Stimulated activated naive CD8-positive, alpha-beta T cell treated with anti-CD3 and anti-CD28 coated beads, Interleukin-15, Interleukin-2, amounts not matched to agents 100 U/mL and 50 U/mL, for 24 hours (primary cell): Measurements from ENCODE around the gene FAM107A.
"Not testable (repeated sequence)": the region's sequence is repeated elsewhere in the genome, so short reads cannot be mapped to it uniquely, and the experiment has no call there.

ENCODE experiments used
- ATAC-seq: fragments of 150-1000 bp; cut with Tn5 transposase; one replicate; pipeline ENCODE4 v1.10.0; 2021
- DNase-seq: peaks from one replicate; pipeline ENCODE4 v3.0.0; 2021

The FAM107A gene

GRCh38 chr3:58536501-58537411 lies 40.4 kb downstream of the FAM107A start, which contains the start of gene ACOX2:
ACOX2 (minus strand) TSS chr3:58537190; CDS start chr3:58535106, 2,084 bp downstream.
- DNase-seq (no peak), ATAC-seq (no peak)

DNA sequence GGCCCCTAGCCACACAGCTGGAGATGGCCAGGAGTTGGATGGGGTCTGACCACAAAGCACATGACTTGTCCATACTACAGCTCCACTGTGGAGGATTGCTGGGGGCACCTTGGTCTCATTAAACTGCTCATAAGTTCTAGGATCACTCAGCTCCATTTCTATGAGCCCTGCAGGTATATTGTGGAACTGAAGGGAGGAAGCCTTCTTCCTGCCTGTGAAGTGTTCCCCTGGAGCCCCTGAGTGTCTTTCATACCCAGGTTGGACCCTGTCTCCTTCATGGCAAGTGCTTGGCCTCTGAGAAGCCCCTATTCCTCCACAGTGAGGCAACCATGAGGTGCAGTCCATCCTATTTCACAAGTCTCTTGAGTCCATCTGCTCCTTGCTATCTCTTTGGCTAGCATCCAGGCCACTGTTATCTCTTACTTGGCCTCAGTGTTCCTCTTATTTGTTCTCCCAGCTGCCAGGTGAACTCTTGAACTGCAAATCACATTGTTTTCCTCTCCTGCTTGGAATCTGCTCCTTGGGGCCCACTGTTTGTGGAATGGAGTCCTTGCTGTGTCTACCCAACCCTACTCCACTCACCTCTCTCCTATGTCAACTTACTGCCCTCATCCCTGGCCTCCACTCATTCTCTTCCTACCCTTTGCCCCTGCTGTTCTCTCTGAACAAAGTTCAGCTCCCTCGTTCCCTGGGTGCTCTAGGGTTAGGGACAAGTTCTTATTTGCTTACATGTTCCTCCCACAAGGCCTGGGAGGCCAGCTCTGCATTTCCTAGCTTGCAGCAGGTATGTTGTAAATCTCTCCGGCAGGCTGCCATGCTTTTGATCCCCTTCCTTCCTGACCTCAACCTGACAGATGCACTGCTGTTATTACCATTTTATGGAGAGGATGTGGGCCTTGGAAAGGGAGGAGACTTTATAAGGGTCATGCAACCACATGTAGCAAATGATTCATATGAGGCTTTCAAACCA lies 41.4 kb downstream of the FAM107A start:
- no peak for DNase-seq
- ATAC-seq, result no peak

DNA sequence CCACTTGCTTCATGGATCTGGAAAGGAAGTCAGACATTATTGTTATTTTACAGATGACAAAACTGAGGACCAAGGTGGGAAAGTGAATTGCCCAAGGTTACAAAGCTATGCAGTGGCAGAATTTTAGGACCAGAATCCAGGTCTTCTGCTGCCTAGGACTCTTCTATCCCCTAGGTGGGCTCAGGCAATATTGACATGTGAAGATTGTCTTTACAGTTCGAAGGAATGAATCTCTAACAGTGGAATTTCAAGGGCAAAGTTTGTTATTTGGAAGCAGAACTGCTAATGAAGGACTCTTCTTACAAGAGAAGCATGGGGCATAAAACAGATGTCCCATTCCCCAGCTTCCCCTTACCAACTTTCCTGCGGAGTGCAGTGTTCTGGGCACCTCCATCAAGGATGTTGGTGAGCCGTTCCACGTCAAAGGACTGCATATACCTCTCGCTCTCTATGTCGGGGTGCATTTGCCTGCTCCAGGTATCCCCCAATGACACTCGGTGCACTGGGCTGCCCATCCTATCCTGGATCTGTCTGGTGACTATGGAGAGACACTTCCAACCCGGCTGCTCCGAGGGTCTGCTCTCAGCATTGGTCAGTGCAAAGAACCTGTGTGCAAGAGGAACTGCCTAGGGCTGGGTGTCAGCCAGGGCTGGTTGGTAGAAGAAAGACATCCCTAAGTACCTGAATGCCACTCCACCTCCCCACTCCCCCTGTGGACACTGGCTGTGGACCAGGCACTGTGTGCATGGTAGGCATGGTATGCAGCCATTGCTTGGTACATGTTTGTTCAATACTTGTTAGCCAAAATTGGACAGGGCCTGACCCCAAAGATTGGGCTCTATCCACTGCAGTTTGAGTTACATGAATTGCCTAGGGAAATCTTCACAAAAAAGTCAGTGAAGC lies 42.3 kb downstream of the FAM107A start:
- no peak for ATAC-seq

GRCh38 chr3:58532794-58533220 lies 44.4 kb downstream of the FAM107A start:
- ATAC-seq (peak; percentile 99), DNase-seq (peak; percentile 84)

More for the DNA sequence above, 42.3 kb downstream of the FAM107A start:
- DNase-seq, result no peak

- DNase-seq, result no peak
- peak; percentile 40 for ATAC-seq
Observed at GRCh38 chr3:58531956-58532355, 45.2 kb downstream of the FAM107A start.

DNA sequence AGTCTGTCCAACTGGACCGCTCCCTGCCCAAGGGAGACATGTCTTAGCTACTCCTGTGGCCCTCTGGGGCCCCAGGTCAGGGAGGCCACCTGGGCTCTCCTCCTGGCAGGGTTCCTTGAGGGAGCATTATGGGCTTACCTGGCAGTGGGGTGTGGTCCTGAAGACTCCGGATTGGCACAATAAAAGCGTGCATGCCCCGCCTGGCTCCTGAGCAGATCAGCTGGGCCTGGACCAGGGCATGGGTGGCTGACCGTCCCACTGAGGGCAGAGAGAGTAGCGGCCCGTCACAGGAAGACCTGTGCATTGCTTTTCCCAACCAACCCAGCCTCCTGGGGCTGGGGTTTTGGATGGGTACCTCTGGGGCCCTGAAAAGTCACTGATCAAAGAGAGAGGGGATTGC lies 45.6 kb downstream of the FAM107A start:
- ATAC-seq (no peak), DNase-seq (no peak)

GRCh38 chr3:58530354-58530865 lies 46.8 kb downstream of the FAM107A start:
- ATAC-seq, result no peak
- no peak for DNase-seq

DNA sequence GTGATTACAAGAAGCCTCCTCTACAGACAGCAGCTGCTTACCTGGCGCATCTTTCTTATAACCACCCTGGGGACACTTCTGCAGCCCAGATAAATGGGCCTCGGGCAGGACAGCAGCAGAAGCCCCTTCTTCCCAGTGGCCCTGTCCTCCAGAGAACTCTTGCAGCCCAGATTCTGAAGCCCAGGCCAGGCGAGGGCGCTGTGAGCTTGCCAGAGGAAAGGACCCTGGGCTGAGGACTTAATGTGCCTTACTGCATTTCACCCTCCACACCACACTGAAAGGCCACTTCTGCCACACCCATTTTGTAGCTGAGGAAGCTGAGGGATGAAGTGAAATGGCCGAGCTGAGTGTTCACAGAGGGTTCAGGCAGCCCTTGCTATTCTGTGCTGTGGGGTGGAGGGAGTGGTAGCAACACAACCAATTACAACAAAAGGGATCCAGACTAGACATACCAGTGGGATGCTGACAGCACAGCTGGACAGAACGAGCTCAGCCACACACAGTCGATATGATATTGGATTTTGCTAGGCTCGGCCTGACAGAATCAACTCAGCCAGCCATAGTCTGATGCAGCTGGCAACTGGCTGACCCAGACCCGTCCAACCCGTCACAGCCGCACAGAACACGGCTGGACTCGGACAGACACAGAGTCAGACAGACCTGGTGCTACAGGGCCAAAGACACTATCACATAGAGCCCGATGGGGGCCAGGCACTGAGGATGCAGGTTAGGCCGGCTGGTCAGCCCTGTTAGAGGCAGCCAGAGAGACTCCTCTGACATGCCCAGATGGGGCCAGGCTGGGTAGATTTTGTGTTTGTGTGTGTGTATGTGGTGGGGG lies 47.5 kb downstream of the FAM107A start:
- ATAC-seq (no peak), DNase-seq (no peak)

DNA sequence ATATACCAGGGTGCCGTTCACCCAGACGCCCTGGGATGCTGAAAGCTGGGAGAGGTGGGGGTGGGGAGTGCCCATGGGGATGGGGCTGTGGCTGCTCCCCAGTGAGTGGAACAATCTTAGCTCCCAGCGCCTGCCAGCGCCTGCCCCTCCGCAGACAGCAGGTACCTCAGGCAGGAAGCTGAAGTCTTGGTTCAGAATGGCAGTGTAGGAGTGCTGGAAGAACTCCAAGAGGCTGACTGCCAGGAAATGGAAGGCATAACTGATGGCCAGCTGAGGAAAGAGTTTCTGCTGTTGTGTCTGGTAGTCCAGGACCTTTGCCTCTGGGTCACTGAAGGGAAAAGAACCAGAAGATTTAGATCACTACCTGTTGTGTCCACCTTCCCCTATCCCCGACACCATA lies 48.6 kb downstream of the FAM107A start:
- ATAC-seq (no peak), DNase-seq (no peak)

- not testable (repeated sequence) for ATAC-seq, DNase-seq
Observed at GRCh38 chr3:58527440-58527839, 49.8 kb downstream of the FAM107A start.

DNA sequence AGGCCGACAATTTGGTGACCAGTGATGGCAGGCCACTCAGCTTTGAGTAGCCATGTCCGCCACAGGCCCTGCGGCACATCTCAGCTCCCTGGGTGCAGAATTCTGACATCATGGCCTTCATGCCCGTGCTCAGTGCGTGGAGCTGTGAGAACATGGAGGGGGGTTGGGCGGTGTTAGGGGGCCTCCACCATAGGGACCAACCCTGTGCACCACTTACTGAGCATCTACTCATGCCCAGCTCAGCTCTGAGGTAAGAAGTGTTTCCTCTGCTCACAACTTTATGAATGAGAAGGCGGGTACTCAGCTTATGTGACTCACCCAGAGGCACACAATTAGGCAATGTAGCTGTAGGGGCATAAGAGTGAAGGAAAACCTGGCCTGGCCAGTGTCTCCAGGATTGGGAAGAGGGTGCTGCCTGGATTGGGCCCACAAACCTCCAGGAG lies 50.7 kb downstream of the FAM107A start:
- no peak for ATAC-seq
- no peak for DNase-seq

DNA sequence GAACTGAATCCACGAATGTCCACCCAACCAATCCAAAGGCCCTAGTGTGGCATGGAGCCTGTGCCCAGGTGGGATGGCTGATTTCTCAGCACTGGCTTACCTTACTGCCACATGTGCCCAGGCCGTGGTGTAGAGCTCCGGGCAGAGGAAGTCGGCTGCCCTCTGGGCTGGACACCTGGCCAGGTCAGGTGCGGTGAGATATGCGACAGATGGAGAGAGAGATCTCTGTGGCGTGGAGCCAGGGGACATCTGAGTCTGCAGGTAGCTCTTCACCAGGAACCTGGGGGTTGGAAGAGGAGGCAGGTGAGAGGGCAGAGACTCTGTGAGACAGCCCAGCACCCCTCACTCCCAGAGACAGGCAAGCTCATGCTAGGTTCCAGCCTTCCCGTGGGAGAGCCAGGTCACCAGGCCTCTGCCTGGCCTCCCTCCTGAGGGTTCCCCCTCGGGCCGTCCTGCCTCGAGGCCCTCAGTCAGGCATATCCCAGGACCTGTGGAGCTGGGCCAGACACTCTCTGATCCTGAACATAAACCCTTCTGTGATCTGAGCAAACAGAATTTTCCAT lies 52.8 kb downstream of the FAM107A start:
- DNase-seq (no peak), ATAC-seq (no peak)

- no peak for DNase-seq
- no peak for ATAC-seq
Observed at GRCh38 chr3:58522759-58523425, 54.3 kb downstream of the FAM107A start.

- DNase-seq (no peak), ATAC-seq (no peak)
Observed at GRCh38 chr3:58521917-58522631, 55.1 kb downstream of the FAM107A start.

GRCh38 chr3:58521336-58521670 lies 55.9 kb downstream of the FAM107A start:
- no peak for ATAC-seq
- DNase-seq, result no peak

GRCh38 chr3:58520403-58521335 lies 56.5 kb downstream of the FAM107A start:
- no peak for DNase-seq
- peak; percentile 43 for ATAC-seq

DNA sequence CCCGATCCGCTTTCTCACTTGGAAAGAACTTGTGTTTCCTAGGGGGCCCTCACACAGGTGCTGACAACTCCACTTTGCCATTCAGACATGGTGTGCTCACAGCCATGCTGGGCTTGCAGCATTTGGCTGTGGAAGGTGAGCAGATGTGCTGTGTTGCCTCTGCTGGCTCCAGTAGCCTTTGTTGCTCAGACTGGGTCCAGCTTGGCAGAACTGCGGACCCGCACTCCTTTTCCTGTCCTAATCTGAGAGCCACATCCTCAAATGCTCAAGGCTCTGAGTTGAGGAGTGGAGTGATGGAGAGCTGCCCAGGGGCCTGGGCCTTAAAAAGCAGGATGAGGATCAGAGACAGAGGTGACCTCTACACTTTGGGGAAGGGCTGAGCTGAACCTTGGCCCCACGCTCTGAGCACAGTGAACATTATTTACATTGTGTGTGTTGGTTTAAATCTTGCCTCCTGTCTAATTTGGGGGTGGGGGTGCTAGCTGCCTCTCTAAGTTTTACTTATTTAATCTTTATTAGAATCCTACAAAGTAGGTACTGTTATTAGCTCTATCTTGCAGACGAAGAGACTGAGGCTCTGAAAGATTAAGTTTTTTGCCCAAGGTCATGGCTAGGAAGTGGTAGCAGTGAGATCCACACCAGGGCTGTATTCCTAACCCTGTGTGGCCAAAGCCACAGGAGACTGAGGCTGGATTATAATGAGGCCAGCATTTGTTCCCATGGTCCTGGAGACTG lies 57.4 kb downstream of the FAM107A start:
- ATAC-seq (no peak), DNase-seq (no peak)
